SK-N-SH (cell line): ENCODE data around the gene TGM5. TPM values are rescaled to one million over a fixed set of nuclear protein-coding genes. Genes with fewer than 3 reads are reported as not detected.
"Not testable (repeated sequence)": the region's sequence is repeated elsewhere in the genome, so short reads cannot be mapped to it uniquely, and the experiment has no call there.

Source experiments
- CTCF ChIA-PET: fragments of 300-600, 350-600 bp; formaldehyde crosslinking; extraction: SDS; loops from one replicate; lab custom pipeline; 2021; lab: Yijun Ruan, JAX
- POLR2A ChIA-PET: fragments of 350-600 bp; sonication (Branson Sonifier 250); formaldehyde crosslinking; extraction: SDS; loops from one replicate; lab custom pipeline; 2020; ENCODE audit warnings: antibody characterized with exemption, inconsistent platforms; lab: Yijun Ruan, JAX
- DNase-seq: peaks from one replicate; pipeline ENCODE4 v3.0.0; 2012
- H2AFZ ChIP-seq: fragments of 200-600 bp; sonication (generic); 2 replicates; pipeline ENCODE4 v1.8.1; 2016; ENCODE audit warnings: antibody characterized with exemption, mild to moderate bottlenecking, low read depth
- H3F3A ChIP-seq: fragments of 200-600 bp; sonication (generic); replicated peaks from 2 replicates; pipeline ENCODE3; 2016; ENCODE audit warnings: antibody characterized with exemption, mild to moderate bottlenecking; ENCODE audit not compliant: insufficient read depth
- H3K27ac ChIP-seq, 2 experiments: fragments of 200-500 bp in 1 of 2; fragments of 200-600 bp in 1 of 2; sonication (Bioruptor generic) in 1 of 2; sonication (generic), shearing (Covaris generic) in 1 of 2; 2 replicates each; pipeline versions ENCODE4 v1.5.1 to v1.6.1; 2014 to 2016; ENCODE audit warnings: low read depth in 2 of 2, inconsistent platforms in 1 of 2, low read length in 1 of 2, mild to moderate bottlenecking in 1 of 2, mixed read lengths in 1 of 2
- H3K27me3 ChIP-seq: fragments of 200-600 bp; sonication (generic), shearing (Covaris generic); 2 replicates; pipeline ENCODE4 v1.6.1; 2016; ENCODE audit warnings: mixed run types; ENCODE audit not compliant: insufficient read depth
- H3K36me3 ChIP-seq, 2 experiments: fragments of 200-500 bp in 1 of 2; fragments of 200-600 bp in 1 of 2; sonication (Bioruptor generic) in 1 of 2; sonication (generic) in 1 of 2; replicated peaks in 1 of 2; 2 replicates each; pipeline versions ENCODE3 to v1.5.1; 2014 to 2016; ENCODE audit warnings: low read length in 1 of 2, mild to moderate bottlenecking in 1 of 2; ENCODE audit not compliant: insufficient read depth in 2 of 2, control insufficient read depth in 1 of 2
- H3K4me1 ChIP-seq, 2 experiments: fragments of 200-500 bp in 1 of 2; fragments of 200-600 bp in 1 of 2; sonication (Bioruptor generic) in 1 of 2; sonication (generic), shearing (Covaris generic) in 1 of 2; 2 replicates each; pipeline versions ENCODE4 v1.5.1 to v1.6.1; 2014 to 2016; ENCODE audit warnings: low read depth in 1 of 2, low read length in 1 of 2, mixed run types in 1 of 2; ENCODE audit not compliant: insufficient read depth in 2 of 2, control insufficient read depth in 1 of 2
- H3K4me2 ChIP-seq: fragments of 200-600 bp; sonication (generic), shearing (Covaris generic); 2 replicates; pipeline ENCODE4 v1.6.1; 2017; ENCODE audit warnings: mixed run types
- H3K4me3 ChIP-seq, 2 experiments: fragments of 200-500 bp in 1 of 2; fragments of 200-600 bp in 1 of 2; sonication (Bioruptor generic) in 1 of 2; sonication (generic), shearing (Covaris generic) in 1 of 2; 2 replicates each; pipeline versions ENCODE4 v1.5.1 to v1.8.1; 2014 to 2016; ENCODE audit warnings: low read depth in 2 of 2, inconsistent platforms in 1 of 2, low read length in 1 of 2, mild to moderate bottlenecking in 1 of 2, mixed read lengths in 1 of 2, moderate library complexity in 1 of 2
- H3K79me2 ChIP-seq: fragments of 200-600 bp; sonication (generic); 2 replicates; pipeline ENCODE4 v1.8.1; 2017; ENCODE audit warnings: mild to moderate bottlenecking; ENCODE audit not compliant: insufficient read depth
- H3K9ac ChIP-seq: fragments of 200-600 bp; sonication (generic); 2 replicates; pipeline ENCODE4 v1.6.1; 2017; ENCODE audit warnings: mixed run types
- H3K9me2 ChIP-seq: fragments of 200-600 bp; sonication (generic); 2 replicates; pipeline ENCODE4 v1.6.1; 2017; ENCODE audit warnings: mixed run types
- H3K9me3 ChIP-seq: fragments of 200-600 bp; sonication (generic); 2 replicates; pipeline ENCODE4 v1.6.1; 2017; ENCODE audit warnings: mixed run types, mild to moderate bottlenecking, moderate library complexity
- H4K20me1 ChIP-seq: fragments of 200-600 bp; sonication (generic); 2 replicates; pipeline ENCODE4 v1.6.1; 2017; ENCODE audit warnings: mild to moderate bottlenecking, mixed run types; ENCODE audit not compliant: insufficient read depth
- CTCF ChIP-seq: fragments of 200-600 bp; sonication (generic); IDR thresholded peaks from 2 replicates; pipeline ENCODE4 v1.6.1; 2017; ENCODE audit warnings: antibody characterized with exemption, mild to moderate bottlenecking, moderate library complexity
- EZH2phosphoT487 ChIP-seq: fragments of 200-600 bp; sonication (generic); IDR thresholded peaks from 2 replicates; pipeline ENCODE4 v1.6.1; 2017; ENCODE audit warnings: low read depth, mixed run types, mild to moderate bottlenecking, antibody characterized with exemption, moderate library complexity, borderline replicate concordance
- FOSL2 ChIP-seq: IDR thresholded peaks from 2 replicates; pipeline ENCODE4 v1.4.0; 2012; ENCODE audit warnings: low read depth, mild to moderate bottlenecking, moderate library complexity, borderline replicate concordance
- FOXJ3 ChIP-seq: sonication (generic); formaldehyde crosslinking; IDR thresholded peaks from 2 replicates; pipeline ENCODE4 v1.5.1; 2020; ENCODE audit warnings: mild to moderate bottlenecking, missing genetic modification reagents
- MAX ChIP-seq: IDR thresholded peaks from 2 replicates; pipeline ENCODE4 v1.4.0; 2012; ENCODE audit warnings: low read depth
- MXI1 ChIP-seq: IDR thresholded peaks from 2 replicates; pipeline ENCODE4 v1.6.1; 2012; ENCODE audit warnings: mild to moderate bottlenecking, low read depth, low read length, improper control_type of control experiment
- PBX3 ChIP-seq: IDR thresholded peaks from 2 replicates; pipeline ENCODE4; 2012
- RAD21 ChIP-seq: IDR thresholded peaks from 2 replicates; pipeline ENCODE4 v1.6.1; 2012; ENCODE audit warnings: mild to moderate bottlenecking, low read length
- REST ChIP-seq: IDR thresholded peaks from 2 replicates; pipeline ENCODE4 v1.6.1; 2012; ENCODE audit warnings: mild to moderate bottlenecking, low read depth, low read length, moderate library complexity
- RFX5 ChIP-seq: IDR thresholded peaks from 2 replicates; pipeline ENCODE4 v1.6.1; 2012; ENCODE audit warnings: mild to moderate bottlenecking, improper control_type of control experiment, low read length
- RXRA ChIP-seq: IDR thresholded peaks from 2 replicates; pipeline ENCODE4 v1.4.0; 2012; ENCODE audit warnings: low read depth, mild to moderate bottlenecking, borderline replicate concordance
- SIN3A ChIP-seq: IDR thresholded peaks from 2 replicates; pipeline ENCODE4 v1.6.1; 2012; ENCODE audit warnings: low read depth, mild to moderate bottlenecking, low read length, moderate library complexity, borderline replicate concordance
- USF2 ChIP-seq: fragments of 150-350 bp; IDR thresholded peaks from 2 replicates; pipeline ENCODE4 v1.6.1; 2017; ENCODE audit warnings: antibody characterized with exemption, low read length, low read depth, borderline replicate concordance
- WGBS: methylation state at CpG from one replicate; pipeline ENCODE4 v1.1.6; 2017; ENCODE audit warnings: low lambda C conversion rate; 5-methylcytosine and 5-hydroxymethylcytosine counted together
- polyA plus RNA-seq, 3 experiments: library from polyadenylated mRNA; depleted of rRNA; stranded (reverse); fragments of >200 nt; gene quantifications; 2 replicates each; pipeline ENCODE4 v1.2.3, GENCODE V29; 2012

Gene TGM5
- polyA plus RNA-seq, 1 of the 3 experiments (the other 2 are of a cell fraction): not detected

- WGBS: 88% methylated on average over 2 of the region's 3 CpGs
- H3F3A ChIP-seq, H3K9ac ChIP-seq, H3K4me3 ChIP-seq, H4K20me1 ChIP-seq, CTCF ChIA-PET, DNase-seq, H3K27ac ChIP-seq, H3K9me2 ChIP-seq, H3K36me3 ChIP-seq, H3K4me2 ChIP-seq, H3K79me2 ChIP-seq, H3K4me1 ChIP-seq, H2AFZ ChIP-seq, H3K9me3 ChIP-seq, POLR2A ChIA-PET: not testable (repeated sequence)
- peaks cover 16% of the 10 kb centered on the region; the same call in 1 of the 2 replicates for H3K27me3 ChIP-seq
These were observed 22.9 kb upstream of the TGM5 start for GRCh38 chr15:43289656-43290055.

- ChIA-PET CTCF (interaction anchor here (2.9 to 10.8 kb wide), 5 partner anchors 11 to 102 kb away, joined by 20 to 167 read pairs (median 44); partner anchors contain the start of genes CCNDBP1 and TGM7), POLR2A (no interaction called here)
- Histone ChIP-seq H3K4me2 (no peak overlapping the region), H3K9me2 (no peaks in the 10 kb centered on the region), H3K27me3 (peaks cover 16% of the 10 kb centered on the region; the same call in 1 of the 2 replicates), H3K4me1 (no peaks in the 10 kb centered on the region), H3K9me3 (no peaks in the 10 kb centered on the region), H2AFZ (no peak overlapping the region), H3F3A (no peaks in the 10 kb centered on the region), H3K4me3 (no peak overlapping the region), H3K79me2 (no peaks in the 10 kb centered on the region), H3K9ac (no peak overlapping the region), H3K36me3 (no peaks in the 10 kb centered on the region), H4K20me1 (no peaks in the 10 kb centered on the region), H3K27ac (no peak overlapping the region)
- TF ChIP-seq SIN3A: no peak
- no peak for TF ChIP-seq PBX3
- TF ChIP-seq MAX: no peak
- no peak for DNase-seq
- 35% methylated on average over 11 of the region's 15 CpGs for WGBS
These were observed 20.5 kb upstream of the TGM5 start for GRCh38 chr15:43287254-43287653.

GRCh38 chr15:43286074-43286473 is 19.3 kb upstream of the TGM5 start:
- 40% methylated on average over 2 of the region's 7 CpGs for WGBS
- no peaks in the 10 kb centered on the region for H3K79me2 ChIP-seq
- H2AFZ ChIP-seq: no peak overlapping the region
- no peak overlapping the region for H3K4me2 ChIP-seq
- H3K4me3 ChIP-seq: no peak overlapping the region
- no peaks in the 10 kb centered on the region for H3F3A ChIP-seq
- no peaks in the 10 kb centered on the region for H3K4me1 ChIP-seq
- no peaks in the 10 kb centered on the region for H3K9me2 ChIP-seq
- H3K9me3 ChIP-seq: no peaks in the 10 kb centered on the region
- peaks cover 16% of the 10 kb centered on the region; the same call in 1 of the 2 replicates for H3K27me3 ChIP-seq
- POLR2A ChIA-PET: interaction anchor here (0.6 to 1.0 kb wide), 2 partner anchors 61 to 190 kb away, joined by 3 to 4 read pairs; no protein-coding TSS in a partner anchor
- DNase-seq: no peak
- no peaks in the 10 kb centered on the region for H3K36me3 ChIP-seq
- H3K9ac ChIP-seq: no peak overlapping the region
- no peaks in the 10 kb centered on the region for H4K20me1 ChIP-seq
- CTCF ChIA-PET: interaction anchor here (0.5 to 10.8 kb wide), 58 partner anchors 8 to 580 kb away, joined by 3 to 167 read pairs (median 5); partner anchors contain the start of genes CCNDBP1, LCMT2, TGM5 and TGM7
- no peak overlapping the region for H3K27ac ChIP-seq
- TF ChIP-seq FOSL2 (no peak), RXRA (no peak), REST (no peak), MXI1 (no peak), CTCF (no peak), FOXJ3 (CRISPR knock-in tag) (no peak), RAD21 (no peak), RFX5 (no peak), EZH2phosphoT487 (no peak), USF2 (no peak)
